DMS53 (cell line): ENCODE results near the gene TRIO.

Experiments used
- DNase-seq: peaks from one replicate; lab custom pipeline; 2025; lab: John Stamatoyannopoulos, UW

The TRIO gene

DNA sequence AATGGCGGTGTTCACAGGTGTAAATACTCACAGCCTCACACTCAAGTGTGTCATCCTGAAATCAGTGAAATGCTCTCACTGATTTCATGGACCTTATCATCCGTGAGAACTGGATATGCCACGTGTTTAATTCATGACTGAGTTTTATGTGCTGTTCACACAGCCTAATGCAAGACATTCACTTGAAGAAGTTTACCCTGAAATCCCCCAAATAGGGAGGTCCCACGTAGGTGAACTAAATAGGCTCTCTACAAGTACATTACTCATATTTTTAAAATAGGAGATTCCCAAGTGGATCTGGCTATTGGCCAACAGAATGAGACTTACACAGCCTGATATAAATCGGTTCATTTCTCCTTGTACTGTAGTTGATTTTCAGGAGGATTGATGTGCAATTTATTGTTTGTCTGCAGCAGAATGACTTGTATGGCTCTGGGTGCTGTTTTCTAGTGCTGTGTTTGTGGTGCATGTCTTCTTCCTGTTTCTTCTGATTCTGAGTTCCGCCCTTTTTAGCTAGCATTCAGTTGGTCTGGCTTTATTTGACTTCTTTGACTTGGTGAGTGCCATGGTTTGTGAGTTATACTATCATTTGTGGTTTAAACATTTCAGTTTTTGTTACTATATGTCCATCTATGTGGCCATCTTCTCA lies 25.1 kb downstream of the TRIO start:
- peak; percentile 58 for DNase-seq

DNA sequence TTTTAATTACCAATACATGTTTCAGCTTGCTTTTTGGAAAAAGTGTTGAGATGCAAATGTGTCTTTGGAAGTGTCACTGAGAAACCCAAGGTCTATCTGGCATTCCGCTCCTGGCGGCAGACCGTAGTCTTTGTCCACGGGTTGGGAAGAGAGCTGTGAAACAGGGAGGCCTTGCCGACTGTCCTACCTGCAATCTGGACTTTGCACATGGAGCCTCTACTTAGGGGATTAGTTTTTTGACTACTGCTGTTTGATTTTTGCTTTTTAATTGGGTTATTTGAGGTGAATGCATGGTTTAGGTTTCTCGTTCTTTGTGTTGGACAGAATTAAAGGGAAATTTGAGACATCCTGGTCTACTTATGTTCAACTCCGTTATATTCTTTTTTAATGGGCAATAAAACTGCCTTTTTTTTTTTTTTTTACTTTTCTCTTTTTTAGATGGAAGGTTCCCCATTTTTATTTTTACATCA lies 25.7 kb downstream of the TRIO start:
- no peak for DNase-seq

DNA sequence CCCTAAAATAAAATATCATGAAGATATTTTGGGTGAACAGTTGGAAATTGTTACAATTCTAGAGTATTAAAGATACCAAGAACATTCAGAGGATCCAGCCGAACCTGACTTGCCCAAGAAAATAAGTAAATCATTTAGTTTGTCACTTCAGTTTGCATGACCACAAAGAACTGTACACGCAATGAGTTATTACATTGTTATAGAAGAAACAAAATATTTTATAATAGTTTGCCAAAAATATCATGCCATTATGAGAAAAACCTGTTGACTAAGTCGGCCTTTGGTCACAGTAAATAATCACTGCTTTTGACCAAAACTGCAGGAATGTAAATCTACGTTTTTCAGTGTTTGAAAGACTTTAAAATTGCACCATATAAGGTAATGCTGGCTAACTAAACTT lies 27.9 kb downstream of the TRIO start:
- DNase-seq: no peak

DNA sequence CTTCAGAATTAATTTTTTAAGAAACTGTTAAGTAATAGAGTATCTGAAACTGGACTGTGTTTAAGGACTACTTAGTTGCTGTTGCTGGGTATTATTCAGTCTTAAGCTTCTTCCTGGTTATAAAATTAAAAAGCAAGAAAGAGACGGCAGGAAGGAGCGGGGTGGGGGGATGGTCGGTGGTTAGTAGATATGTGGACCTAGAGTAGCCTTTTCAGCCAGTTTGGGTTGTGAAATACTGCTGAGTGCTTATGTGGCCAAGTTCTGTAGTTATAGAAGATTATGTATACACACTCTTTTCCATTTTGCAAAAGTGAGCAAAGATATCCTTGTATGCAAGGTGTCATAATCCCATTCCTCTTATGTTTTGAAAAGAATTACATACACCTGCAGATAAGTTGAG lies 28.5 kb downstream of the TRIO start:
- no peak for DNase-seq

DNA sequence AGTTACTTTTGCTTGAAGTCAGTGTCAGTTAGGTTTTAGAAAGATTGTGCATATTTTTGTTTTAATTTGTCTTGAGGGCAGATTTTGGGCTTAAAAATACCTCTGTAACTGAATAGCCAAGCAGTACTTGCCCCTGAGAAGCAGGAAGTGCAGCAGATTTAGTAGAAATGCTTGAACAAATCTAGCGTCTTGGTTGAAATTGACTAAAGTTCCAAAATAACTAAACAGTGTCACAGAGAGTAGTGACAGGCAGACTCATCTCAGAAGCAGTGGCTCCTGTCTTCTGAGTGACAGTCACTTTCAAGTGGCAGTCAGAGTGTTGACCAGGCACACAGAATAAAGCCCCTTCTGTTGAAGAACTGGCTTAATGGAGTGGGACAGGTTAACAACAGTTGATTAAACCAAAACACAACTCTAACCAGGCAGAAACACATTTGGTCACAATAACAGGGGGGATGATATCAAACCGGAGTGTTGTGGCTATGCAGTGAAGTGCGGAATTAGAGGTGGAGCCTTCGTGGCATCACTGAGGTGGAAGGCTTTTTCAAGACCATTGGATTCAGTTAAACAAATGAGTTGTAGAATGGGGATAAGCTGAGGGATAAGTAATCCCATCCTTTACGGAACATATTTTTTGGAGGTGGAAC lies 29.1 kb downstream of the TRIO start:
- DNase-seq: no peak

DNA sequence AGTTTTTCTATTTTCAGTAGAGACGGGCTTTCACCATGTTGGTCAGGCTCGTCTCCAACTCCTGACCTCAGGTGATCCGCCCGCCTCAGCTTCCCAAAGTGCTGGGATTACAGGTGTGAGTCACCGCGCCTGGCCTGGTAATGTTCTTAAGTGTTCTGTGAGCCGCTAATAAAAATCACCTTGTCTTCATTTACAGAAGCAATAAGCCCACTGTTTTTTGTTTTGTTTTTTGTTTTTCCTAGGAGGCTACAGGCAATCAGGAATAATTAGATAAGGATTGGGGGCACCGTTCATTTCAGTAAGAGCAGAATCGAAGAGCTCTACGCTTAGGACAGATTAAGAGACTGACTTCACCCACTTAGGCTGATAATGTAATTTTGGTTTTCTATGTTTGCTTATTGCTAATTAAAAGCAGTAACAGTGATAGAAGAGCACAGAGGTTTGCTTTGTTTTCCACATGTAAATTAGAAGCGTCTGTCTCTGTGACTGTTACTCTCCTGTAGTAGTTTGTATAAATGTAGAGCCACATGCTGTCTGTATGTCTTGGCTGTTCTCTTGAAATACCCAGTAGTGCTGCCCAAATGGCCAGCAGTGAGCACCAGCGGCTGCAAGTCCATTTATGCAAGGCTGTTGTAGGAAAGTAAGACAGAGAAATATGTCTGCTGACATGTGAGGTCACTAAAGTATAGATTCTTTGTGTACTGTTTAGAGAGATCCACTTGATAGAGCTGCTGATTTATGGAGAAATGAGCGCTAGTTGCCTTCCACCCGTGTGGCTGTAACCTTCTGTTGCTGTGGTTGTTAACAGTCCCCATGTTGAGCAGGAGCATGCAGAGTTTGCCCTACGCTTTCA lies 30.5 kb downstream of the TRIO start:
- DNase-seq: no peak

DNA sequence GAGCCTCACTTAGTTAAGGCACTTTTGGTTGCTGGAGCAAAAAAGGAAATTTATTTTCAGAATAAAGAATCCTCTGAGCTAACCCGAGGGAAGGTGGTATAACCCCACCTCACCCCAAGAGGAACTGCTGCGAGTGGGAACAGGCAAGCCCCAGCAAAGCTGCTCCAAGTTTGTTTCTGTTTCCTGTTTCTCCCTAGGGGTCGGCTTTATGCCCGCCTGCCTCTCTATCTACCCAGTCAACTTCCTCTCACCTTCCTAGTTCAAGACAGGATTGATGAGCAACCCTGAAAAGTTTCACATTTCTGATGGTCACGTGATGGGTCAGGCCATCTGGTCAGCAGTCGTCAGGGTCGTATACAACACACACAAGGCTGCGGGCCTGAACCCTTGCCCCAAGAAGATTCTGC lies 31.1 kb downstream of the TRIO start:
- DNase-seq: no peak

DNA sequence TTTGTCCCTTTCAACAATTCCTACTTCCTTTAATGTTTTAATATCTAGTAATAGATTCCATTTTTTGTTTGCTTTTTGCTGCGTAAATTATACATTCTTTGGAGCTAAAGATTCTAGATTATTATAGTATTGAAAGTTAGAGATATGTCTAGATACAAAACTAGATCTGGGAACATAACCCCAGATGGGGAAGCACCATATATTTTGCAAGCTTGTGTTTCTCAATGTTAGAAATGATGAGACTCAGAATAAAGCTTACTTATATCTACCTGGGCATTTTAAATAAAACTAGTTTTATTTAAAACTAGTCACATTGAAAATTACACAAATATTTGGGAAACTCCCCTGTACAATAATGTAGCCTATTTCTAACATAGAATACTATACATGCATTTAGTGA lies 32.2 kb downstream of the TRIO start:
- DNase-seq: no peak

DNA sequence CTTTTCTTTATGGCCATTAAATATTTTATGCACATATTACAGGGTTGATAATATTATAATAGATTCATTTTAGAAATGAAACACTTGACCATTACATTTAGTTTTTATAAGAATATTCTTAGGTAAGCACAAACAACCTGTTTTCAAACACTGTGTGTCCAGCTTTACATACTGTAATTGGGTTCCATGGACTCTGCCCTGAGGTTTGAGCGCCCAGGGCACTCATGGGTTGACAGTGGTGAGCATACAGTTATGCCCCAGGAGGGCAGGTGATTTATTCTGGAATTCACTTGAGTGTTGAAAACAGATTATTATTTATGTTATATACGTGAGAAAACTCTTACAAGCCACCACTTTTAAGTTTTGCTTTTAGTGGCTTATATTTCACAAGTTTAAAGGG lies 33.7 kb downstream of the TRIO start:
- DNase-seq: no peak

DNA sequence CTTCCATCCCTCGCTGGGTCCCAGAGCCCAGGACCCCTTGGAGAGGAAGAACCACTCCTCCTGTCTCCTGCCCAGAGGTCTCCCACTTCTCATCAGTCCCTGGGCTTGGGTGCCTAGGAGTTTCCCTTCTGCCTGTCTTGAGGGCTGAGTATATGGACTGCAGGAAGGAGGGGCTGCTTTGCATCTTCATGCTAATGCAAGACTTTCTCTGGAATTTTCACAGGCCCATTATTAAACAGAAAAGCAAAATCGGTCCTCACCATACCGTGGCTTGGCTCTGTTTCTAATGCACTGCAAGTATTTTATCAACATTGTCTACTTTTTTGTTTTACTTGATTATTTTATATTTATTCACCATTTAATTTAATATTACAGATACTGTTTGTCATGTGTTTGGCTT lies 34.5 kb downstream of the TRIO start:
- no peak for DNase-seq

DNA sequence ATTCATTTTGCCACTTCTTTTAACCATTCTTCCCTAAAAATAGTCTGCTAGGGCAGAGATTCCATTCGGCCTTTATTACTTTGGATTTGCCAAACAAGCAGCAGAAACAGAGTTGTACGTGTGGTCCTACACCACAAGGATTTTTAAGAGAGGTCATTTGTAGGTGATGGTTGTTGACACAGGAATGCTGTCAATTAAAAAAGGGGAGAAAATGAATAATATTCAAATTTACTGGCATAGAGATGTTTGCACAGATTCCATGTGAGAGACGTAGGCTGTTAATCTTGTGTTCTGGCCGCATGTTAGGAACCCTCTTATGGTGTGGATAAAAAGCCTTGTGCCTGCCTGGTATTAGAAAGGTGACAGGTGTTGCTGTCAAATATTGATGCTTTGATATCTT lies 34.9 kb downstream of the TRIO start:
- DNase-seq: no peak

DNA sequence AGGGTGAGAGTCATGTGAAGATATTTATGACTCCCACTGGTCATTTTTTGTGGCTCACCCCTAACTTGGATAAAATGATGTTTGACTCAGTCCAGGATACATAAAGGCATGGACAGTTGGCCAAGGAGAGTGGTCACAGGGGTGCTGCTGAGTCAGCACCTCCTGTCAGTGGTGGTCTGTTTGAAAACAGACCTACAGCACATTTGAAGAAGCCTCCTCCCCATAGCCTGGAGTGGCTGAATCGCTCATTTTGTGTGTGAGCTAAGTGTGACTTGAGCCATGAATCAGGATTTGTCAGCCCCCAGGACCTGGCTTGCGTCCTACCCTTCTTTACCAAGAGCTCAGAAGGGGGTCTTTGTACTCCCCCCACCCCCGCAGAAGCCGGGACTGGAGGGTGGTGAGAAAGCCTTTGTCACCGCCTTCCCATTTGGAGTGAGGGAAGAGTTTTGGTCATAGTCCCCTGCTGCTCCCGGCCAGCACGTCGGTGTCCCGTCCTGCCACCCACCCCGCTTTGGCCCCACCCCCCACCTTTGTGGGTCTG lies 35.6 kb downstream of the TRIO start:
- no peak for DNase-seq

DNA sequence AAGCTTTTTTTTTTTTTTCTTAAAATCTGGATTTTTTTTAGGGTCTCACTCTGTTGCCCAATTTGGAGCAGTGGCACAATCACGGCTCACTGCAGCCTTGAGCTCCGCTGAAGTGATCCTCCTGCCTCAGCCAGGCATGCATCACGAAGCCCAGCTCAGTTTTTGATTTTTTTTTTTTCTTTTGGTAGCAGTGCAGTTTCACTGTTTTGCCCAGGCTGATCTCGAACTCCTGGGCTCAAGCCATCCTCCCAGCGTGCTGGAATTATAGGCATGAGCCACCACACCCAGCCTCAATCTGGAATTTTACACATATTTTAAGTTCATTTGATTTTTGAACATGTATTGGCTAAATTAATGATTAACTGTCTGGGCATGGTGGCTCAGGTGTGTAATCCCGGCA lies 36.3 kb downstream of the TRIO start:
- DNase-seq: no peak

DNA sequence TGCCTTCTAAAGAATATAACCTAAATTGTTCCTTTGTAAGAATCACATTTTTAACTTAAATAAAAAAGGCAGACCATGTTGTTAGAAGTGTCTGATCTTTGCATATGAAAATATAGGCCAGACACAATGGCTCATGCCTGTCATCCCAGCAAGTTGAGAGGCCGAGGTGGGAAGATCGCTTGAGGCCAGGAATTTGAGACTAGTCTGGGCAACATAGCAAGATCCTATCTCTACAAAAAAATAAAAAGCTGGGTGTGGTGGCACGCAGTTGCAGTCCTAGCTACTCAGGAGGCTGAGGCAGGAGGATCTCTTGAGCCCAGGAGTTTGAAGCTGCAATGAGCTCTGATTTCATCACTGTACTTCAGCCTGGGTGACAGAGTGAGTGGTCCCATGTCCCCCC lies 37.3 kb downstream of the TRIO start:
- DNase-seq: no peak

DNA sequence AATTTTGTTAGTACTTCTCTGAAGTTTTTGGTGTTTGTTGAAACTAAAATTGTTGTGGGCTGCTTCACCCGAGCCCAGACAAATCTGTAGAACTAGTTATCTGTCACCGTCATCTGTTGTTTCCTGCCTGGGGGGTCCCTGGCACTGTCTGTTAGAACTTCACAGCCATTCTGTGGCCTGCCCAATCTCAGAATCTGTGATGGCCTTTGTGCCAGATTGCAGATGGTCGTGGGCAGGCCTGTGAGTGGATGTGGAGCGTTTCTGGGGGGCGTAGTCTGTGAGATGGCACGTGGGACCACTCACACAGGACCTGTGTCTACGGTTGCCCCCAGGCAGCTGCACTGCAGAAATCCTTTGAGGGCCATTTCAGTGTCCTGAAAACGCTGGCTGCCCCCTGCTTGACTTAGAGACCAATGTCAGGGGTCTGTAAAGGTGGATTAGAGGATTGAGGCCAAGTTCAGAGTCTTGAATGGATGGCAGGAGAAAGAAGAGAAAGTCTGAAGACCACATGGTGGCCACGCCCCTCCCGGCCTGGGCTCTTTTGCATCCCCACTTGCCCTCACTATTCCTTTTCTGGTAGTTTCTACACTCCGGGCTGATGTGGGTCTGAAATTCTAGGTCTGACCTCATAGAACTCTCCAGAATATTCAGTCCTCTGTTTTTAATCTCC lies 38.3 kb downstream of the TRIO start:
- DNase-seq: no peak

DNA sequence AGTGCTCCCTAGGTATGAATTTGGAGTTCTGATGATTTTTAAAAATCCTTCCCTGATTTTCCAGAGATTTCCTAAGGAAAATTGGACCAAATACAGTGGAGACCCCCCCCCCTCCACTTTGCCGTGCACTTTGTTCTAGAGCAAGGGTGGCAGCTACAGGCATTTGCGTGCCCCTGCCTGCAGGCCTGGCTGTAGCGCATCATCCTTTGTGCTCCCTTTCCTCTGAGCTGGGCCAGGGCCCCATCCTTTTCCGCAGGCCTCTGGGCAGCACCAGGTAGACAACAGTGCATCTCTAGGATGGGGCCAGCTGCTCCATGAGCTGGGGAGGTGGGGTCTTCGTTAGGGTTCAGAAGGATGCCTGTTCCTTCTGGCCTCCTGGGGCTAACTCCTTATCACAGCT lies 39.6 kb downstream of the TRIO start:
- DNase-seq: no peak

DNA sequence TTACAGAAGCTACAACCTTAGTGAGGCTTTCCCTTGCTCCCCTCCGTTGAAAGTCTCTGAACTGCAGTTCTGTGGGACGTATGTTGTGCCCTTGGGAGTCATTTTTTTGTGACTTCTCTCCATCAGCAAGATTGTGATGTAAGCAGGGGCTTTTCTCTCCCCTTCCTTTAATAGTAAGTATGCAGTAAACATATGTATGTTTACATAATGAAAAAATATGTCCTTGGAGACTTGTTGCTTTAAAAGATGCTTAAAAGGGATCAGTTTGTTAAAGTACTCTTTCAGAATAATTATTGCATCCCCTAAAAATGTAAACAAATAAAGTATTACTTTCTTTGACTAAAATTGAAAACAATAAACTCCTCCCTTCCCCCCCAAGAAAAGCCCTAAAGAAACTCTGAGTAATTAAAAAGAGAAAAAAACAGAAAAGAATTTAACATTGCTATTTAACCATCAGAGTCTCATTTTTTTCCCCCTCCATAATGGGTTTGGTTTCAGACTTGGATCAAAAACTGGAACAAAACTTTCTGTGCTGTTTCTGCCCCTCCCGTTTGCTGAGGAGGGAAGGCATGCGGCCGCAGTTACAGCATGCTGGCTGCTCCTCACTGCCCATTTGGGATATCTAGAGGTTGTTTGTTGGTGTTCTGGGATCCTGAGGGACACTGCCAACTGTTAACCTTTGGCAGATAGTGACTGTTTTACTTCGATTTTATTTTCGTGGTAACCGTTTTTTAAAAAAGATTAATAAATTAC lies 40.2 kb downstream of the TRIO start:
- no peak for DNase-seq

DNA sequence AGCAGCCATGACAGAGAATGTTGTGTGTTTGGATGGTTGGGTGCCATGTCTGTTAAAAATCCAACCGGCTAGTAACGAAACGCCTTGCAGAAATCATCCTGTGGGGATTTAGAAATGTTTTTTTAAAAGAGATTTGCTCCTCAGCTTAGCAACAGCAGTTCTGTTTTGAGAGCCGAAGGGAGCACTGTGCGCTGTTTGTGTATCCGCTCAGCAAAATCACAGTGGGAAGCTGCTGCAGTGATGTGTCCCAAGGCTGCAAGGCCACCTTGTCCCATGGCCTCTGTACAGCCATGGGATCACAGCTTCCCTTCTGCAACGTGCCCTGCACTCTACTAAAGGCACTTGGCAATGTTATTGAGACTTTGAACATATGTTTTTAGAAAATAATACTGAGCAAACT lies 40.9 kb downstream of the TRIO start:
- DNase-seq: no peak

DNA sequence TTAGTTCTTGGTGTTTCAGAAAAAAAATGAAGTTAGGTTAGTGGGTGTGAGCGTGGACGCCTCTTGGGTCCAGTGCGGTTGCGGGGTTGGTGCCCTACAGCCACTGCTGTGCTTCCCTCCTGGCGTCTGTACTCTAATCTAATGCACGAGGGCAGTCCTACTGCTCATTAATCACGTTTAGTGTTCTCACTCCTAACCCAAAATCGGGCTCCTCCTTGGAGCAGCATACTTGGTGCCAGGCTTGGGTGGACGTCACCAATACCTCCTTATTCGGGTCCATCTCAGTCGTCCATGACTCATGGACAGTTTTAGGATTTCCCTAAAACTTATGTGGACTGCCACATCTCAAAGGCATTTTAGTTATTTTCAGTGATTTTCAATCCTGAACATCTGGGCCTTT lies 41.6 kb downstream of the TRIO start:
- DNase-seq: no peak

DNA sequence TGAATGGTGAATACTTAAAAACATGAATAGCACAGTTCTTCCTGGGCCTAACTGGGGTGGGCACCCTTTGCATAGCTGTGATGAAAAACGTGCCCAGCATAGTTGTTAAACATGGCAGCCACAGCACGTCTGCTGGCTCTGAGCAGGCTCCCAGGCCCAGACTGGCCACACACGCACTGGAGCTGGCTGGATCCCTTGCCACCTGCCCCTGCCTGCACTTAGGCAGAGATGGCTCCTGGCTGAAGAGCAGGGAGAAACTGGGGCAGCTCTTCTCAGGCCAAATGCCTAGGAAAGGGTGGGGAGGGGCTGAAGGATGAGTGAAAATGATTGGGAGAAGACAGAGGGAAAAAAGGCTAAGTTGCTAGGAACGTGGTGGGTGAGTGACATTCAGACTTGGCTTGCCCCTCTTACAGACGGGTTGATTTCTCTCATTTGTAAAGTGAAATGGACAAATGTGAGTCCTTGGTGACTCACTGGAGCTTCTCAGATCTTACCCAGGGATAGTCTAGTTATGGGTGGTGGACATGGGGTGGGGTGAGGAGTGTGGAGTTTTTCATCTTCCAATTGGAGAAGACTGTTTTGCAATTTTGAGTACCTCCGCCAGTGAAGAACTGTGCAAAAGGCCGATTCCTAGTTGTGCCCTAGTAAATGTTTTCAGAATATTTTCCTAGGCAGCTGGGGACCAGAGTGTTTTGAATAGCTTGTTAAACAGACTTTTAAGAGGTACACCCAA lies 42.4 kb downstream of the TRIO start:
- no peak for DNase-seq
